DND-41 (cell line): ENCODE data around the gene TCF12.

Source experiments
- ATAC-seq: fragments of 200-7000 bp; cut with Tn5 transposase; 3 replicates; pipeline ENCODE4 v1.9.1; 2021; ENCODE audit warnings: low read depth; ENCODE audit not compliant: insufficient read depth
- DNase-seq: peaks from one replicate; pipeline ENCODE4 v3.0.0-alpha.2; 2020
- H2AFZ ChIP-seq: 2 replicates; pipeline ENCODE4 v1.6.0; 2012; ENCODE audit warnings: low read depth, low read length
- H3K27ac ChIP-seq: 2 replicates; pipeline ENCODE4 v1.5.1; 2012; ENCODE audit warnings: low read length, inconsistent platforms
- H3K27me3 ChIP-seq: fragments of 200-600 bp; sonication (generic); 2 replicates; pipeline ENCODE4 v1.6.0; 2012; ENCODE audit warnings: low read length, mild to moderate bottlenecking, inconsistent platforms; ENCODE audit not compliant: insufficient read depth, poor library complexity
- H3K36me3 ChIP-seq: 2 replicates; pipeline ENCODE4 v1.5.1; 2012; ENCODE audit warnings: low read length, inconsistent platforms; ENCODE audit not compliant: insufficient read depth
- H3K4me1 ChIP-seq: 2 replicates; pipeline ENCODE4 v1.5.1; 2012; ENCODE audit warnings: mild to moderate bottlenecking, low read length; ENCODE audit not compliant: insufficient read depth
- H3K4me2 ChIP-seq: 2 replicates; pipeline ENCODE4 v1.6.0; 2012; ENCODE audit warnings: mild to moderate bottlenecking, moderate library complexity, low read length, inconsistent platforms; ENCODE audit not compliant: insufficient read depth
- H3K4me3 ChIP-seq, 2 experiments: fragments of 200-600 bp in 1 of 2; shearing (Covaris generic) in 1 of 2; 2 replicates each; pipeline ENCODE4 v1.5.1; 2012 to 2016; ENCODE audit warnings: inconsistent platforms in 2 of 2, low read length in 2 of 2, mild to moderate bottlenecking in 2 of 2, low read depth in 1 of 2, moderate library complexity in 1 of 2
- H3K79me2 ChIP-seq: 2 replicates; pipeline ENCODE4 v1.6.0; 2012; ENCODE audit warnings: low read length, inconsistent platforms; ENCODE audit not compliant: insufficient read depth
- H3K9ac ChIP-seq: 2 replicates; pipeline ENCODE4 v1.6.0; 2012; ENCODE audit warnings: low read depth, mild to moderate bottlenecking, inconsistent platforms, low read length, moderate library complexity
- H3K9me3 ChIP-seq: 2 replicates; pipeline ENCODE4 v1.5.1; 2012; ENCODE audit warnings: low read length, moderate library complexity, mild to moderate bottlenecking, inconsistent platforms; ENCODE audit not compliant: insufficient read depth, severe bottlenecking
- H4K20me1 ChIP-seq: 2 replicates; pipeline ENCODE4 v1.6.0; 2012; ENCODE audit warnings: low read length; ENCODE audit not compliant: insufficient read depth
- EZH2 ChIP-seq: IDR thresholded peaks from 3 replicates; pipeline ENCODE4 v1.6.1; 2012; ENCODE audit warnings: borderline replicate concordance, low read depth, mild to moderate bottlenecking, moderate library complexity, low read length, inconsistent platforms; ENCODE audit not compliant: severe bottlenecking
- TF ChIP-seq, protein P1 (sequence below): IDR thresholded peaks from 2 replicates; pipeline ENCODE4 v1.5.1; 2012; ENCODE audit warnings: borderline replicate concordance, low read length, moderate library complexity, mild to moderate bottlenecking; ENCODE audit not compliant: poor library complexity, severe bottlenecking; ENCODE audit errors: extremely low read depth

TCF12 gene

DNA sequence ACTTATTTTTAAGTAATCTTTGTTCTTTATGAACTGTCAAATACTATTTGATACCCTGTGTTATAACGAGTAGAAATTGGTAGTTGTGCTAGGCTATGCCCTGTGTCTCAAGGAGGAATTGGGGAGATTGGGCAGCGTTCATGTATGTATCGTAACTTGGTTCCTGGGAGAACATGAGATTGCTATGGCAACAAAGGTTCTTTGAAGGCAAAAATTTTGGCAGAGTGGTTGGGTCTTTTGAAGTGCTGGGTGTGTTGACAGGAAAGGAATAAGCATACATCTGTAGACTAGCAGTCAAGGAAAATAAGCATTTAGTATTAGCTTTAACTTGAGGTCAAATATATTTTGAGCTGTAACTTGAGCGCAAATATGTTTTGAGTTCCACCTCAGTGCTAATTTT lies 45.3 kb downstream of the TCF12 start:
- TF ChIP-seq, protein P1, sequence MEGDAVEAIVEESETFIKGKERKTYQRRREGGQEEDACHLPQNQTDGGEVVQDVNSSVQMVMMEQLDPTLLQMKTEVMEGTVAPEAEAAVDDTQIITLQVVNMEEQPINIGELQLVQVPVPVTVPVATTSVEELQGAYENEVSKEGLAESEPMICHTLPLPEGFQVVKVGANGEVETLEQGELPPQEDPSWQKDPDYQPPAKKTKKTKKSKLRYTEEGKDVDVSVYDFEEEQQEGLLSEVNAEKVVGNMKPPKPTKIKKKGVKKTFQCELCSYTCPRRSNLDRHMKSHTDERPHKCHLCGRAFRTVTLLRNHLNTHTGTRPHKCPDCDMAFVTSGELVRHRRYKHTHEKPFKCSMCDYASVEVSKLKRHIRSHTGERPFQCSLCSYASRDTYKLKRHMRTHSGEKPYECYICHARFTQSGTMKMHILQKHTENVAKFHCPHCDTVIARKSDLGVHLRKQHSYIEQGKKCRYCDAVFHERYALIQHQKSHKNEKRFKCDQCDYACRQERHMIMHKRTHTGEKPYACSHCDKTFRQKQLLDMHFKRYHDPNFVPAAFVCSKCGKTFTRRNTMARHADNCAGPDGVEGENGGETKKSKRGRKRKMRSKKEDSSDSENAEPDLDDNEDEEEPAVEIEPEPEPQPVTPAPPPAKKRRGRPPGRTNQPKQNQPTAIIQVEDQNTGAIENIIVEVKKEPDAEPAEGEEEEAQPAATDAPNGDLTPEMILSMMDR, result no peak
- no peak for TF ChIP-seq EZH2
- peak; percentile 75 for ATAC-seq
- Histone ChIP-seq H3K4me3 (no peak overlapping the region), H4K20me1 (peaks cover 41% of the 10 kb centered on the region), H3K4me1 (peaks cover 57% of the 10 kb centered on the region), H3K9ac (no peak overlapping the region), H3K36me3 (no peaks in the 10 kb centered on the region), H3K4me2 (0 out of 2 replicates have a peak overlapping the region, but pooled peaks have one; percentile 7), H3K27me3 (no peaks in the 10 kb centered on the region), H3K9me3 (no peaks in the 10 kb centered on the region), H3K27ac (peak overlapping the region; percentile 16; the same call in 1 of the 2 replicates), H3K79me2 (peaks cover 98% of the 10 kb centered on the region), H2AFZ (no peak overlapping the region)
- peak; percentile 48 for DNase-seq

DNA sequence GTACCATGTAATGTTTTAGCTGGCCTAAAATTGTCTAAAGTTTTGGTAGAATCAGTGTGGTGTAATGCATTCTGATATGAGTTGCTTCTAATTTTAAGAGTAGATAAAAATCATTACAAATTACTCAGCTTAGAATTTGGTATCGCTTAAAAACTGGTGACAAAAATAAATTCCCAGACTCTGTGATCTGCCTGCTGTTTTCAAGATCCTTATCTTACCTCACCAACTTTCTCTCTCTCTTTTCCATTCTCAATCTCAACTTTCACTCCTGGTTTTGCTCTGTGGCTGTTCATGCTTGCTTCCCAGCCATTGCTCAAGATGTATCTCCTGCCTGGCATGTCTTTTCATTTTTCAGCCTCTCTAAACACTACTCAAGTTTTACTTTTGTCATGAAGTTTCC lies 45.7 kb downstream of the TCF12 start:
- peaks cover 42% of the 10 kb centered on the region for H4K20me1 ChIP-seq

DNA sequence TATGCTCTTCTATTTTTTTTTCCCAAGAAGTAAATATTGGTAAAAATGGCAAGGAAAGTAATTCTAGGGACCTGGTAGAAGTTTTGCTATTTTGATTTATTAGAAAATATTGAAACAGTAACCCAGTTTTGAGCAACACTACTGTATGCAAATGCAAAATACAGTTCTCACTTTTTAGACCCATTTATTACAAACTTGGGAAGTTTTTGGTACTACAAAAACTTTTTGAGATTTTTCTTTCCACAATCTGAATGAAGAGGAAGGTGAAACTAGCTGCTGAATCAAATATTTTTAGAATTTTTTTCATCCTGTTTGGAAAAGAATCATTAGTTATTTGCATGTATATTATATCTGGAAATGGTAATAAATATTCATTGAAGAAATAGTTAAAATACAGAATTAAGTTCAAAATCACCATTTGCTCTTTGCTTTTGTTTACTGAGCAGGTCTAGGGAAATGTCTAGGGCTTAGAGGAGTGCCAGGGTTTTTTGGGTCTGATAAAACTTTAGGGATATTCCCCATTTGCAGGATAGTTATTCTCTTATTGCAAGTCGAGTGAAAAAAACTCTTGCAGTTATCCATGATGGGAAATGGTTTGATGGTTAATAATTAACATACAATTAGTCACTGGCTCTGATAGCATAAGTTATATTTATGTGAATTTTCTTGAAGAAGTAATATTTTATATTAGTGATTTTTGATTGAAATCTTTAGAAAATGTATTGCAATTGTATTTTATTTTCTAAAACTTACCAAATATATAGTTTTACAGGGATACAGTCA lies 47.0 kb downstream of the TCF12 start:
- DNase-seq, result no peak
- Histone ChIP-seq H3K9ac (no peak overlapping the region), H3K27ac (no peak overlapping the region), H4K20me1 (peaks cover 46% of the 10 kb centered on the region), H3K79me2 (peaks cover 98% of the 10 kb centered on the region), H3K36me3 (no peaks in the 10 kb centered on the region), H3K4me2 (no peak overlapping the region), H3K4me3 (no peak overlapping the region), H3K4me1 (peaks cover 58% of the 10 kb centered on the region), H3K27me3 (no peaks in the 10 kb centered on the region), H2AFZ (no peak overlapping the region), H3K9me3 (no peaks in the 10 kb centered on the region)
- TF ChIP-seq, protein P1, result no peak
- TF ChIP-seq EZH2, result no peak
- no peak for ATAC-seq

More for the DNA sequence above, 45.7 kb downstream of the TCF12 start:
- no peaks in the 10 kb centered on the region for H3K36me3 ChIP-seq
- no peak overlapping the region for H2AFZ ChIP-seq
- ATAC-seq (no peak), DNase-seq (no peak)
- H3K27me3 ChIP-seq, result no peaks in the 10 kb centered on the region
- peaks cover 57% of the 10 kb centered on the region for H3K4me1 ChIP-seq
- no peaks in the 10 kb centered on the region for H3K9me3 ChIP-seq
- H3K27ac ChIP-seq, result peak overlapping the region; percentile 16; the same call in 1 of the 2 replicates
- TF ChIP-seq EZH2, result no peak
- TF ChIP-seq, protein P1, result no peak
- peaks cover 98% of the 10 kb centered on the region for H3K79me2 ChIP-seq
- H3K4me2 ChIP-seq, result no peak overlapping the region
- no peak overlapping the region for H3K9ac ChIP-seq
- H3K4me3 ChIP-seq, result no peak overlapping the region
